Measurements from ENCODE around the gene AGXT. TPM values are rescaled to one million over a fixed set of nuclear protein-coding genes. Genes with fewer than 3 reads are reported as not detected.

AGXT gene
- total RNA-seq, 1 donor from 2014 or later = not detected

GRCh38 chr2:240884221-240884620 lies 15.6 kb downstream of the AGXT start:
- H3K9me3 ChIP-seq = no peaks in the 10 kb centered on the region
- no peak overlapping the region for H3K27ac ChIP-seq
- ATAC-seq (no peak), DNase-seq (peak; percentile 40)
- no peaks in the 10 kb centered on the region for H3K36me3 ChIP-seq
- intact Hi-C loops (cut with DNase I) = no loop called here
- no peaks in the 10 kb centered on the region for H3K27me3 ChIP-seq
- no peak overlapping the region for H3K4me3 ChIP-seq
- H3K4me1 ChIP-seq = no peaks in the 10 kb centered on the region
- TF ChIP-seq CTCF (IDR thresholded peaks at IDR 0.05) = no peak

GRCh38 chr2:240884745-240885144 lies 16.1 kb downstream of the AGXT start:
- ATAC-seq (no peak), DNase-seq (no peak)

GRCh38 chr2:240885566-240885965 lies 16.9 kb downstream of the AGXT start:
- TF ChIP-seq CTCF (IDR thresholded peaks at IDR 0.05) = no peak
- intact Hi-C loops (cut with DNase I) = no loop called here
- DNase-seq (no peak), ATAC-seq (no peak)
- H3K9me3 ChIP-seq = no peaks in the 10 kb centered on the region
- H3K27ac ChIP-seq = no peak overlapping the region
- H3K4me1 ChIP-seq = no peaks in the 10 kb centered on the region
- no peaks in the 10 kb centered on the region for H3K27me3 ChIP-seq
- no peak overlapping the region for H3K4me3 ChIP-seq
- no peaks in the 10 kb centered on the region for H3K36me3 ChIP-seq

More at GRCh38 chr2:240884745-240885144, 16.1 kb downstream of the AGXT start:
- Histone ChIP-seq H3K4me3 (no peak overlapping the region), H3K36me3 (no peaks in the 10 kb centered on the region), H3K27ac (no peak overlapping the region), H3K4me1 (no peaks in the 10 kb centered on the region), H3K27me3 (no peaks in the 10 kb centered on the region), H3K9me3 (no peaks in the 10 kb centered on the region)
- TF ChIP-seq CTCF (IDR thresholded peaks at IDR 0.05) = no peak
- intact Hi-C loops (cut with DNase I) = no loop called here

GRCh38 chr2:240886023-240886565 lies 17.5 kb downstream of the AGXT start:
- Histone ChIP-seq H3K27ac (no peak overlapping the region), H3K36me3 (no peaks in the 10 kb centered on the region), H3K4me1 (no peaks in the 10 kb centered on the region), H3K9me3 (no peaks in the 10 kb centered on the region), H3K4me3 (no peak overlapping the region), H3K27me3 (no peaks in the 10 kb centered on the region)
- no peak for DNase-seq
- no peak for ATAC-seq
- no peak for TF ChIP-seq CTCF (IDR thresholded peaks at IDR 0.05)
- intact Hi-C loops (cut with DNase I) = no loop called here

GRCh38 chr2:240886678-240887609 lies 18.3 kb downstream of the AGXT start:
- H3K27ac ChIP-seq = no peak overlapping the region
- H3K4me3 ChIP-seq = no peak overlapping the region
- peak; percentile 33 for ATAC-seq
- H3K9me3 ChIP-seq = no peaks in the 10 kb centered on the region
- H3K4me1 ChIP-seq = no peaks in the 10 kb centered on the region
- no peak for TF ChIP-seq CTCF (IDR thresholded peaks at IDR 0.05)
- H3K36me3 ChIP-seq = no peaks in the 10 kb centered on the region
- peak; percentile 63 for DNase-seq
- no peaks in the 10 kb centered on the region for H3K27me3 ChIP-seq
- intact Hi-C loops (cut with DNase I) = no loop called here
